HuH-7.5 (cell line): Measurements from ENCODE around the gene MFAP4.
"Not testable (repeated sequence)": the region's sequence is repeated elsewhere in the genome, so short reads cannot be mapped to it uniquely, and the experiment has no call there.

ENCODE experiments used
- DNase-seq: peaks from one replicate; pipeline ENCODE4 v3.0.0; 2011; ENCODE audit warnings: low spot score

MFAP4 gene

GRCh38 chr17:19370493-19370960 is 16.5 kb downstream of the MFAP4 start:
- DNase-seq: no peak

GRCh38 chr17:19369846-19370492 is 17.0 kb downstream of the MFAP4 start:
- no peak for DNase-seq

GRCh38 chr17:19369107-19369778 is 17.7 kb downstream of the MFAP4 start:
- DNase-seq: no peak

GRCh38 chr17:19368229-19368628 is 18.8 kb downstream of the MFAP4 start:
- DNase-seq: no peak

GRCh38 chr17:19366637-19366972 is 20.4 kb downstream of the MFAP4 start:
- no peak for DNase-seq

GRCh38 chr17:19365833-19366636 is 21.0 kb downstream of the MFAP4 start:
- no peak for DNase-seq

- DNase-seq: no peak
These were observed 21.5 kb downstream of the MFAP4 start for GRCh38 chr17:19365499-19365817.

- DNase-seq: no peak
These were observed 22.1 kb downstream of the MFAP4 start for GRCh38 chr17:19364699-19365498.

- no peak for DNase-seq
These were observed 23.4 kb downstream of the MFAP4 start for GRCh38 chr17:19363460-19364035.

GRCh38 chr17:19363114-19363438 is 23.9 kb downstream of the MFAP4 start:
- no peak for DNase-seq

GRCh38 chr17:19362277-19363113 is 24.5 kb downstream of the MFAP4 start, which contains the start of gene B9D1:
Gene B9D1, minus strand, starts transcription at chr17:19362723. Its CDS starts 154 bp downstream, at chr17:19362569.
- DNase-seq: peak; percentile 85

- DNase-seq: no peak
These were observed 25.1 kb downstream of the MFAP4 start for GRCh38 chr17:19361944-19362276.

- no peak for DNase-seq
These were observed 25.7 kb downstream of the MFAP4 start for GRCh38 chr17:19361326-19361725.

GRCh38 chr17:19360772-19361171 is 26.2 kb downstream of the MFAP4 start:
- DNase-seq: no peak

GRCh38 chr17:19359856-19360255 is 27.1 kb downstream of the MFAP4 start:
- no peak for DNase-seq

- no peak for DNase-seq
These were observed 27.8 kb downstream of the MFAP4 start for GRCh38 chr17:19359151-19359550.

GRCh38 chr17:19357761-19358160 is 29.2 kb downstream of the MFAP4 start:
- DNase-seq: no peak

GRCh38 chr17:19357351-19357750 is 29.6 kb downstream of the MFAP4 start:
- DNase-seq: no peak

- DNase-seq: no peak
These were observed 32.2 kb downstream of the MFAP4 start for GRCh38 chr17:19354748-19355147.

- not testable (repeated sequence) for DNase-seq
These were observed 33.6 kb downstream of the MFAP4 start for GRCh38 chr17:19353401-19353800.

- no peak for DNase-seq
These were observed 38.2 kb downstream of the MFAP4 start for GRCh38 chr17:19348806-19349205.
